Keratinocyte (primary cell): ENCODE data around the gene PDE9A. TPM values are rescaled to one million over a fixed set of nuclear protein-coding genes. Genes with fewer than 3 reads are reported as not detected.

Experiments used
- DNase-seq: peaks from one replicate; pipeline ENCODE4 v3.0.0-alpha.2; 2011; ENCODE audit warnings: low read depth, missing footprints, low spot score
- FAIRE-seq: peaks from 2 replicates; lab custom pipeline; 2011; peaks lifted over from hg19 to GRCh38; lab: Jason Lieb, UNC
- H2AFZ ChIP-seq: 2 replicates; pipeline ENCODE4 v1.6.0; 2012; ENCODE audit warnings: low read length, control low read depth, inconsistent platforms; ENCODE audit not compliant: control insufficient read depth
- H3K27ac ChIP-seq: 2 replicates; pipeline ENCODE4 v1.5.1; 2011; ENCODE audit warnings: low read length; ENCODE audit not compliant: control insufficient read depth, insufficient read depth
- H3K27me3 ChIP-seq: 3 replicates; pipeline ENCODE4 v1.6.0; 2011; ENCODE audit warnings: low read length; ENCODE audit not compliant: control insufficient read depth, insufficient read depth; ENCODE audit errors: extremely low read depth
- H3K36me3 ChIP-seq, 2 experiments: 2 replicates in 1 of 2; 3 replicates in 1 of 2; pipeline ENCODE4 v1.5.1; 2011; ENCODE audit warnings: low read length in 2 of 2, mild to moderate bottlenecking in 1 of 2; ENCODE audit not compliant: control insufficient read depth in 2 of 2, insufficient read depth in 2 of 2; ENCODE audit errors: extremely low read depth in 1 of 2
- H3K4me1 ChIP-seq: 3 replicates; pipeline ENCODE4 v1.5.1; 2011; ENCODE audit warnings: low read length; ENCODE audit not compliant: control insufficient read depth, insufficient read depth; ENCODE audit errors: extremely low read depth
- H3K4me2 ChIP-seq: 3 replicates; pipeline ENCODE4 v1.6.0; 2011; ENCODE audit warnings: low read depth, low read length; ENCODE audit not compliant: control insufficient read depth, insufficient read depth; ENCODE audit errors: extremely low read depth
- H3K4me3 ChIP-seq, 3 experiments: fragments of 200-600 bp in 1 of 3; sonication (generic) in 1 of 3; 2 replicates in 2 of 3; 3 replicates in 1 of 3; pipeline ENCODE4 v1.5.1; 2011 to 2016; ENCODE audit warnings: low read length in 3 of 3, mild to moderate bottlenecking in 3 of 3, control low read depth in 2 of 3, inconsistent platforms in 1 of 3, low read depth in 1 of 3, mixed read lengths in 1 of 3, mixed run types in 1 of 3, moderate library complexity in 1 of 3; ENCODE audit not compliant: control insufficient read depth in 2 of 3, insufficient read depth in 2 of 3; ENCODE audit errors: extremely low read depth in 1 of 3
- H3K79me2 ChIP-seq: 2 replicates; pipeline ENCODE4 v1.6.0; 2012; ENCODE audit warnings: low read length; ENCODE audit not compliant: control insufficient read depth, insufficient read depth
- H3K9ac ChIP-seq: 3 replicates; pipeline ENCODE4 v1.6.0; 2011; ENCODE audit warnings: low read length; ENCODE audit not compliant: control insufficient read depth, insufficient read depth; ENCODE audit errors: extremely low read depth
- H3K9me1 ChIP-seq: 3 replicates; pipeline ENCODE4 v1.6.0; 2011; ENCODE audit warnings: low read length; ENCODE audit not compliant: control insufficient read depth, insufficient read depth; ENCODE audit errors: extremely low read depth
- H3K9me3 ChIP-seq: 2 replicates; pipeline ENCODE4 v1.5.1; 2012; ENCODE audit warnings: low read depth, low read length; ENCODE audit not compliant: control insufficient read depth
- H4K20me1 ChIP-seq: 3 replicates; pipeline ENCODE4 v1.6.0; 2011; ENCODE audit warnings: low read length; ENCODE audit not compliant: control insufficient read depth, insufficient read depth; ENCODE audit errors: extremely low read depth
- CTCF ChIP-seq, 3 experiments: IDR thresholded peaks in 1 of 3; conservative IDR thresholded peaks in 1 of 3; optimal IDR thresholded peaks in 1 of 3; 2 replicates in 2 of 3; 3 replicates in 1 of 3; pipeline versions ENCODE3 to v1.5.1; 2011; ENCODE audit warnings: low read length in 3 of 3, mild to moderate bottlenecking in 3 of 3, moderate library complexity in 2 of 3, control low read depth in 1 of 3, inconsistent platforms in 1 of 3; ENCODE audit not compliant: insufficient read depth in 2 of 3; ENCODE audit errors: extremely low read depth in 1 of 3
- EZH2 ChIP-seq: IDR thresholded peaks from one replicate; pipeline ENCODE4 v1.6.1; 2012; ENCODE audit warnings: inconsistent platforms, mild to moderate bottlenecking, low read length, moderate library complexity
- dilution Hi-C: fragments of 300-500 bp; cut with MboI; formaldehyde crosslinking; loops from one replicate; pipeline ENCODE4 v1.7.0; 2020; ENCODE audit warnings: low sequenced_read_pairs; ENCODE audit not compliant: extremely low pct_ligation_motif_present
- polyA plus RNA-seq, 5 experiments: library from polyadenylated mRNA; depleted of rRNA in 3 of 5; stranded (reverse) in 3 of 5; stranded (forward) in 1 of 5; unstranded in 1 of 5; fragments of >200 nt; gene quantifications; 1 replicate in 1 of 5; 2 replicates in 3 of 5; 3 replicates in 1 of 5; pipeline versions ENCODE4 v1.2.1 to v1.2.3, GENCODE V29; 2011 to 2012; ENCODE audit warnings: missing spikeins in 2 of 5, low read depth in 1 of 5, low replicate concordance in 1 of 5

The PDE9A gene
- polyA plus RNA-seq, 1 donor (not counting 4 experiments of a cell fraction or from before 2014, with no cell fraction given): 0.13 TPM

- dilution Hi-C loops: no loop called here
- Histone ChIP-seq H4K20me1 (no peaks in the 10 kb centered on the region), H3K4me3 (no peak overlapping the region), H3K4me1 (peaks cover 7% of the 10 kb centered on the region), H3K9ac (no peak overlapping the region), H3K79me2 (no peaks in the 10 kb centered on the region), H3K36me3 (no peaks in the 10 kb centered on the region), H3K27me3 (no peaks in the 10 kb centered on the region), H2AFZ (no peak overlapping the region), H3K9me3 (no peaks in the 10 kb centered on the region), H3K4me2 (no peak overlapping the region), H3K27ac (no peak overlapping the region), H3K9me1 (no peaks in the 10 kb centered on the region)
- FAIRE-seq (no peak), DNase-seq (no peak)
- TF ChIP-seq EZH2 (no peak), CTCF (optimal IDR thresholded peaks at IDR 0.05 in 1 of 3, IDR thresholded peaks at IDR 0.05 in 1 of 3, conservative IDR thresholded peaks at IDR 0.05 in 1 of 3; ENCODE audit: extremely low read depth in 1 of 3, insufficient read depth in 2 of 3, low read length in 3 of 3) (no peak)
These were observed 140.4 kb downstream of the PDE9A start for GRCh38 chr21:42793774-42794173.

GRCh38 chr21:42794551-42794950 is 141.1 kb downstream of the PDE9A start:
- peaks cover 13% of the 10 kb centered on the region for H3K4me1 ChIP-seq
- no peaks in the 10 kb centered on the region for H3K27me3 ChIP-seq
- no peaks in the 10 kb centered on the region for H3K36me3 ChIP-seq
- H3K79me2 ChIP-seq: no peaks in the 10 kb centered on the region
- FAIRE-seq (no peak), DNase-seq (no peak)
- H4K20me1 ChIP-seq: no peaks in the 10 kb centered on the region
- H3K4me2 ChIP-seq: no peak overlapping the region
- H3K9ac ChIP-seq: no peak overlapping the region
- no peak overlapping the region for H3K4me3 ChIP-seq
- no peak for TF ChIP-seq CTCF (optimal IDR thresholded peaks at IDR 0.05 in 1 of 3, IDR thresholded peaks at IDR 0.05 in 1 of 3, conservative IDR thresholded peaks at IDR 0.05 in 1 of 3; ENCODE audit: extremely low read depth in 1 of 3, insufficient read depth in 2 of 3, low read length in 3 of 3)
- no peak for TF ChIP-seq EZH2
- no peak overlapping the region for H2AFZ ChIP-seq
- no peak overlapping the region for H3K27ac ChIP-seq
- H3K9me3 ChIP-seq: no peaks in the 10 kb centered on the region
- dilution Hi-C loops: no loop called here
- no peaks in the 10 kb centered on the region for H3K9me1 ChIP-seq
